Hair follicle dermal papilla cell (primary cell): ENCODE results near the gene ST8SIA5. TPM values are rescaled to one million over a fixed set of nuclear protein-coding genes. Genes with fewer than 3 reads are reported as not detected.

Experiments used
- small RNA-seq: library from RNA; depleted of rRNA; stranded (forward); fragments of <200 nt; gene quantifications from one replicate; pipeline ENCODE3, GENCODE V24; 2012
- total RNA-seq: library from RNA; depleted of rRNA; stranded (reverse); fragments of >200 nt; gene quantifications from 2 replicates; pipeline ENCODE4 v1.2.3, GENCODE V29; 2012

ST8SIA5 gene, protein sequence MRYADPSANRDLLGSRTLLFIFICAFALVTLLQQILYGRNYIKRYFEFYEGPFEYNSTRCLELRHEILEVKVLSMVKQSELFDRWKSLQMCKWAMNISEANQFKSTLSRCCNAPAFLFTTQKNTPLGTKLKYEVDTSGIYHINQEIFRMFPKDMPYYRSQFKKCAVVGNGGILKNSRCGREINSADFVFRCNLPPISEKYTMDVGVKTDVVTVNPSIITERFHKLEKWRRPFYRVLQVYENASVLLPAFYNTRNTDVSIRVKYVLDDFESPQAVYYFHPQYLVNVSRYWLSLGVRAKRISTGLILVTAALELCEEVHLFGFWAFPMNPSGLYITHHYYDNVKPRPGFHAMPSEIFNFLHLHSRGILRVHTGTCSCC
- total RNA-seq, result 0.16 and 0.24 TPM in 2 replicates

DNA sequence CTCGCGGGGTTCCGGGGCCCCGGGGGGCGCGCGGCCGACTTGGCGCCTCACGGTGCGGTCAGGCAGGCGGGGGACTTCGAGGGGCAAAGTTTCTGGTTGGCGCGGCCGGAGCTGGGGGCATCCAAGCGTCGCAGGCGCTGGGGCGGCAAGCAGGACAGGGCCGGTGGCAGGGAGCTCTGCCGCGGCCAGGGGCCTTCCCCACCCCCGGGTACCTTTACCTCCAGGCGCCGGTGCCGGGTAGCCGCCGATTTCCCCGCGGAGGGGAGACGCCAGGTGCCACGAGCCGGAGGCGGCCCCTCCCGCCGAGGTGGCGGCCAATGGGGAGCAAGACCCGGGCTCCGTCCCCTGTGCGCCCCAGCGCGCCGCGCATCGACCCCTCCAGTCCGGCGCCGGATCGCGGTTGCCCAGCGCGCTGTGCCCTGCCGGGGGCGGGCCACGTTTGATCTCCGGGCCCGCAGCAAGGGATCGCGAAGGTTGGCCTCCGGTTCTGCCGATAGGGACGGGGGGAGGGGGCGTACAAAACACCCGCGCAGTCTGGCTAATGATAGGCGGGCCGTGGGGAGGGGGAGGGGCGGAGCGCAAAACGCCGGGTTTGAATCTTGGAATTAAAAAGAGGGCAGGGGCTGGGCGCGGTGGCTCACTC, at the start of gene ST8SIA5:
Gene ST8SIA5 (minus strand): TSS at position 495 of the 643 bp plus-strand sequence. CDS start 545 bp downstream, outside the sequence.

DNA sequence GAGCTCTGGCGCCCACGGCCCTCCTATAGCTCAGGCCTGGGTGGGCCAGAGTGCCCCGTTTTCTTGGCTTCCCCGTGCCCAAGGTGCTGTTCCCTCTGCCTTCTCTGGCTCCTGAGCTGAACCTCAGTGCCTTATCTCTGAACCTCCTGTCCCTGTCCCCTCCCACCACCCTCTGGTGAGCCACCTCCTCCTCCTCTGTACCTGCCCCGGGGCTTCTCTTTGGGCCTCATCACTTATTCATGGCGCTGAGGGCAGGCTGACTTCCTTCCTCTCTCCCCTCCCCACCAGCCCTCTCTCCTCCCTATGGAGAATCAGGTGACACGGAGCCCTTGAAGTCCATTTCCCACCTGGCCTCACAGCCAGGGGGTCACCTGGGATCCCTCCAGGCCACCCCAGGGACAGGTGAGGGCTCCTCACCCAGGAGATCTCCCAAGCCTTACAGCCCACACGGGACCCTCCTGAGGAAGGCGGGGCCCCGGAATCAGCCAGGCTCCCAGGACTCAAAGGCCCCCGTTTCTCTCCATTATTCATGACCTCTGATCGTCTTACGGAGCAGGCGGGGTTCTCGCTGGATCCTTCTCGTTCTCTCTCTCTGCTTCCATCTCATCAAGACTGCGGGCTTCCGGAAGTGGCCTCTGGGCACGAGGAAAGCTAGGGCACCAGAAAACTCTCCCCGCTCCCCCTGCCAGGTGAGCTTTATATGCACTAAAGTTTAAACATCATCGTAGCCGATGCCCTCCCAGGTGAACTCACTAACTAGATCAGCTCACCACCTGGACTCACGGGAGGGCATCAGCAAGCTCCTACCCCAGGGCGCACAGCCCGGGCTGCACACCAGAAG, 99.5 kb downstream of the ST8SIA5 start, which contains the start of gene LOXHD1:
Gene LOXHD1 (minus strand): TSS at position 106 of the 841 bp plus-strand sequence. CDS start 187 bp downstream, outside the sequence.

Small RNAs within 50 kb of the gene (small RNA-seq; reads per million reads assigned to genes)
- not detected for gene AC090311.1

Other genes starting within 250 kb of the ST8SIA5 start
- gene LOXHD1, start 99.8 kb downstream of the ST8SIA5 start, total RNA-seq, result not detected in 2 replicates
- gene PIAS2, start 160.5 kb upstream of the ST8SIA5 start, total RNA-seq, result 32.7 and 39.9 TPM in 2 replicates
- 6.3 and 6.8 TPM in 2 replicates for gene KATNAL2, start 160.5 kb upstream of the ST8SIA5 start, total RNA-seq